HepG2 (cell line): ENCODE data around the gene NLGN2. TPM values are rescaled to one million over a fixed set of nuclear protein-coding genes. Genes with fewer than 3 reads are reported as not detected.

ENCODE experiments used
- ATAC-seq: fragments of 200-7000 bp; cut with Tn5 transposase; 3 replicates; pipeline ENCODE4 v1.9.1; 2020; ENCODE audit warnings: mild to moderate bottlenecking, moderate library complexity
- BruUV-seq: library from RNA; stranded (reverse); fragments of 400-500 nt; replicated peaks from 2 replicates; lab custom pipeline; 2021; lab: Mats Ljungman, UMichigan
- CTCF ChIA-PET: fragments of 300-600 bp; formaldehyde crosslinking; extraction: SDS; loops from one replicate; lab custom pipeline; 2021; ENCODE audit warnings: low total read pairs, inconsistent platforms, low intra/inter-chr PET ratio; lab: Yijun Ruan, JAX
- POLR2A ChIA-PET: fragments of 350-600 bp; sonication (Branson Sonifier 250); formaldehyde crosslinking; loops from one replicate; lab custom pipeline; 2020; ENCODE audit warnings: antibody characterized with exemption, inconsistent platforms; lab: Yijun Ruan, JAX
- DNase-seq: peaks from one replicate; pipeline ENCODE4 v3.0.0-alpha.2; 2015; ENCODE audit warnings: low spot score
- FAIRE-seq: peaks from 3 replicates; lab custom pipeline; 2011; peaks lifted over from hg19 to GRCh38; lab: Jason Lieb, UNC
- H2AFZ ChIP-seq: one replicate; pipeline ENCODE4 v1.6.1; 2011; ENCODE audit warnings: low read length, inconsistent platforms
- H3K27ac ChIP-seq: fragments of 300-600 bp; 3 replicates; pipeline ENCODE4 v1.8.0; 2011; ENCODE audit warnings: mixed run types, mild to moderate bottlenecking, mixed read lengths, low read length, inconsistent platforms; ENCODE audit not compliant: insufficient read depth; ENCODE audit errors: extremely low read length
- H3K27me3 ChIP-seq, 2 experiments: fragments of 200-600 bp in 1 of 2; 2 replicates in 1 of 2; 3 replicates in 1 of 2; pipeline versions ENCODE4 v1.6.0 to v1.8.0; 2011; ENCODE audit warnings: low read length in 2 of 2, mild to moderate bottlenecking in 2 of 2, moderate library complexity in 2 of 2, inconsistent platforms in 1 of 2; ENCODE audit not compliant: insufficient read depth in 2 of 2, control insufficient read depth in 1 of 2
- H3K36me3 ChIP-seq, 2 experiments: fragments of 200-600 bp in 1 of 2; replicated peaks in 1 of 2; 2 replicates in 1 of 2; 3 replicates in 1 of 2; pipeline versions ENCODE4 v1.5.1 to v1.8.0; 2011; ENCODE audit warnings: low read length in 2 of 2, inconsistent platforms in 1 of 2; ENCODE audit not compliant: insufficient read depth in 2 of 2, control insufficient read depth in 1 of 2
- H3K4me1 ChIP-seq: 2 replicates; pipeline ENCODE4 v1.5.1; 2012; ENCODE audit warnings: low read length, inconsistent platforms; ENCODE audit not compliant: insufficient read depth
- H3K4me2 ChIP-seq: 2 replicates; pipeline ENCODE4 v1.6.0; 2011; ENCODE audit warnings: low read depth, low read length, inconsistent platforms
- H3K4me3 ChIP-seq, 3 experiments: fragments of 200-600 bp in 1 of 3; sonication (generic), shearing (Covaris generic) in 1 of 3; replicated peaks in 1 of 3; 2 replicates each; pipeline ENCODE4 v1.5.1; 2011 to 2016; ENCODE audit warnings: low read length in 3 of 3, inconsistent platforms in 2 of 3, low read depth in 2 of 3, mild to moderate bottlenecking in 2 of 3, control low read depth in 1 of 3, mixed read lengths in 1 of 3; ENCODE audit not compliant: insufficient read depth in 1 of 3
- H3K79me2 ChIP-seq: one replicate; pipeline ENCODE4 v1.6.1; 2011; ENCODE audit warnings: low read length, inconsistent platforms; ENCODE audit not compliant: insufficient read depth
- H3K9ac ChIP-seq: 2 replicates; pipeline ENCODE4 v1.6.0; 2011; ENCODE audit warnings: mild to moderate bottlenecking, low read depth, low read length, inconsistent platforms; ENCODE audit not compliant: insufficient read depth
- H3K9me3 ChIP-seq: 2 replicates; pipeline ENCODE4 v1.5.1; 2012; ENCODE audit warnings: mild to moderate bottlenecking, low read length
- H4K20me1 ChIP-seq: 2 replicates; pipeline ENCODE4 v1.6.0; 2011; ENCODE audit warnings: inconsistent platforms, mild to moderate bottlenecking, low read length, moderate library complexity; ENCODE audit not compliant: insufficient read depth
- AGO2 ChIP-seq: fragments of 200-400 bp; formaldehyde crosslinking; optimal IDR thresholded peaks from 2 replicates; pipeline ENCODE3; 2017; ENCODE audit warnings: mild to moderate bottlenecking, low read depth, low read length, moderate library complexity
- NBN ChIP-seq: fragments of 450-650 bp; conservative IDR thresholded peaks from 2 replicates; pipeline ENCODE4 v1.6.1; 2017
- RBFOX2 ChIP-seq: fragments of 200-400 bp; formaldehyde crosslinking; IDR thresholded peaks from 2 replicates; pipeline ENCODE4 v1.6.1; 2017; ENCODE audit warnings: low read depth, mild to moderate bottlenecking, low read length
- ZBTB38 ChIP-seq: sonication (generic); formaldehyde crosslinking; IDR thresholded peaks from 2 replicates; pipeline ENCODE4 v1.5.1; 2020; ENCODE audit warnings: mild to moderate bottlenecking, missing genetic modification reagents
- ZC3H13 ChIP-seq: sonication (generic); formaldehyde crosslinking; IDR thresholded peaks from 2 replicates; pipeline ENCODE4 v1.8.1; 2023; ENCODE audit warnings: mild to moderate bottlenecking, missing genetic modification reagents, moderate library complexity
- ZFP37 ChIP-seq: sonication (generic); formaldehyde crosslinking; IDR thresholded peaks from 2 replicates; pipeline ENCODE4 v1.4.0; 2020; ENCODE audit warnings: missing genetic modification reagents, borderline replicate concordance
- ZNF430 ChIP-seq: sonication (generic); formaldehyde crosslinking; IDR thresholded peaks from 2 replicates; pipeline ENCODE4 v1.9.0; 2021; ENCODE audit warnings: mild to moderate bottlenecking, missing genetic modification reagents
- ZNF619 ChIP-seq: sonication (generic); formaldehyde crosslinking; IDR thresholded peaks from 2 replicates; pipeline ENCODE4 v1.4.0; 2020; ENCODE audit warnings: mild to moderate bottlenecking, missing genetic modification reagents
- WGBS: methylation state at CpG from one replicate; pipeline ENCODE4 v1.1.6; 2017; ENCODE audit warnings: low lambda C conversion rate; 5-methylcytosine and 5-hydroxymethylcytosine counted together
- in situ Hi-C: cut with HindIII; loops from 2 replicates; pipeline ENCODE4 v1.10.0; 2017; ENCODE audit warnings: low pct_unique_long_range_greater_than_20kb; ENCODE audit not compliant: extremely low pct_ligation_motif_present
- intact Hi-C: fragments of 100-400 bp; cut with micrococcal nuclease; formaldehyde crosslinking; loops from one replicate; pipeline ENCODE4 v1.10.0; 2022; ENCODE audit not compliant: unreplicated experiment
- polyA plus RNA-seq, 8 experiments: library from polyadenylated mRNA; depleted of rRNA in 3 of 8; stranded (reverse) in 7 of 8; unstranded in 1 of 8; fragments of >200 nt; fragmentation: Illumina TruSeq in 4 of 8; extraction: Trizol in 4 of 8; gene quantifications; 2 replicates each; pipeline versions ENCODE4 v1.2.1 to v1.2.3, GENCODE V29; 2011 to 2016; ENCODE audit warnings: low read depth in 4 of 8, missing spikeins in 1 of 8, mixed read lengths in 1 of 8; ENCODE audit not compliant: insufficient read depth in 1 of 8
- total RNA-seq, 5 experiments: library from RNA; depleted of rRNA; stranded (reverse); fragments of >200 nt; fragmentation: Illumina TruSeq; extraction: Trizol; gene quantifications; 2 replicates each; pipeline ENCODE4 v1.2.3, GENCODE V29; 2016; ENCODE audit warnings: low read depth in 1 of 5
- TF ChIP-seq, protein P1 (sequence below): sonication (generic); formaldehyde crosslinking; IDR thresholded peaks from 2 replicates; pipeline ENCODE4 v1.5.1; 2020; ENCODE audit warnings: mild to moderate bottlenecking, missing genetic modification reagents
- TF ChIP-seq, protein P2 (sequence below): sonication (generic); formaldehyde crosslinking; IDR thresholded peaks from 2 replicates; pipeline ENCODE4 v1.5.1; 2020; ENCODE audit warnings: mild to moderate bottlenecking, missing genetic modification reagents, moderate library complexity

Gene NLGN2
- total and polyA plus RNA-seq, 2 of the 13 experiments (the other 11 are each of a cell fraction or from before 2014, with no cell fraction given), result 1.9 to 11.0 TPM

DNA sequence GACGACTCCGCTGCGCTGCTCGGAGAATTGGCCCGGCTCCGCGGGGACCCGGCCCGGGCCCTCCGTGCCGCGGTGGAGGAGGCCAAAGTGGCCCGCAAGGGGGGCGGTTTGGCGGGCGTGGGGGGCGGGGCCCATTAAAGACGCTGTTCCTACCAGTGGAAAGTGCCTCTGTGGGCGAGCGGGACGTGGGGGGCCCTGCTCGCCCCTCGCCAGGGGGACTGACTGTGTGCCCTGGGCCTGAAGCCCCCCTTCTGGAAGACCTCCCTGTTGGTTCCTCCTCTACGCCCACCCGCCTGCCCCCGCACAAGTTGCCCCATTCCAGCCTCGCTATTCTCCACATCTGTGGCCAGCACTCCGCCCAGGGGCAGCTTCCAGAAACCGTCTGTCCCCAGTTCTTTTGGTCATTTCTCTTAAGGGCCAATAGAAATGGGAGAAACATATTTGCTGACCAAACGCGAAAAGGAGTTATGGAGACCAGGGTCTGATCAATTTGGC, 29.8 kb downstream of the NLGN2 start (continued):
- TF ChIP-seq, protein P1, sequence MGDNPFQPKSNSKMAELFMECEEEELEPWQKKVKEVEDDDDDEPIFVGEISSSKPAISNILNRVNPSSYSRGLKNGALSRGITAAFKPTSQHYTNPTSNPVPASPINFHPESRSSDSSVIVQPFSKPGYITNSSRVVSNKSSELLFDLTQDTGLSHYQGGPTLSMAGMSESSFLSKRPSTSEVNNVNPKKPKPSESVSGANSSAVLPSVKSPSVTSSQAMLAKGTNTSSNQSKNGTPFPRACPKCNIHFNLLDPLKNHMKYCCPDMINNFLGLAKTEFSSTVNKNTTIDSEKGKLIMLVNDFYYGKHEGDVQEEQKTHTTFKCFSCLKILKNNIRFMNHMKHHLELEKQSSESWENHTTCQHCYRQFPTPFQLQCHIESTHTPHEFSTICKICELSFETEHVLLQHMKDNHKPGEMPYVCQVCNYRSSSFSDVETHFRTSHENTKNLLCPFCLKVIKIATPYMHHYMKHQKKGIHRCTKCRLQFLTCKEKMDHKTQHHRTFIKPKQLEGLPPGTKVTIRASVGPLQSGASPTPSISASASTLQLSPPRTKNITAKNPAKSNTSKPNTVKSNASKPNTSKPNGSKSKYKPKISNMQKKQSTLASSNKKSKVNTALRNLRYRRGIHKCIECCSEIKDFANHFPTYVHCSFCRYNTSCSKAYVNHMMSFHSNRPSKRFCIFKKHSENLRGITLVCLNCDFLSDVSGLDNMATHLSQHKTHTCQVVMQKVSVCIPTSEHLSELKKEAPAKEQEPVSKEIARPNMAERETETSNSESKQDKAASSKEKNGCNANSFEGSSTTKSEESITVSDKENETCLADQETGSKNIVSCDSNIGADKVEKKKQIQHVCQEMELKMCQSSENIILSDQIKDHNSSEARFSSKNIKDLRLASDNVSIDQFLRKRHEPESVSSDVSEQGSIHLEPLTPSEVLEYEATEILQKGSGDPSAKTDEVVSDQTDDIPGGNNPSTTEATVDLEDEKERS (CRISPR knock-in tag), result no peak

DNA sequence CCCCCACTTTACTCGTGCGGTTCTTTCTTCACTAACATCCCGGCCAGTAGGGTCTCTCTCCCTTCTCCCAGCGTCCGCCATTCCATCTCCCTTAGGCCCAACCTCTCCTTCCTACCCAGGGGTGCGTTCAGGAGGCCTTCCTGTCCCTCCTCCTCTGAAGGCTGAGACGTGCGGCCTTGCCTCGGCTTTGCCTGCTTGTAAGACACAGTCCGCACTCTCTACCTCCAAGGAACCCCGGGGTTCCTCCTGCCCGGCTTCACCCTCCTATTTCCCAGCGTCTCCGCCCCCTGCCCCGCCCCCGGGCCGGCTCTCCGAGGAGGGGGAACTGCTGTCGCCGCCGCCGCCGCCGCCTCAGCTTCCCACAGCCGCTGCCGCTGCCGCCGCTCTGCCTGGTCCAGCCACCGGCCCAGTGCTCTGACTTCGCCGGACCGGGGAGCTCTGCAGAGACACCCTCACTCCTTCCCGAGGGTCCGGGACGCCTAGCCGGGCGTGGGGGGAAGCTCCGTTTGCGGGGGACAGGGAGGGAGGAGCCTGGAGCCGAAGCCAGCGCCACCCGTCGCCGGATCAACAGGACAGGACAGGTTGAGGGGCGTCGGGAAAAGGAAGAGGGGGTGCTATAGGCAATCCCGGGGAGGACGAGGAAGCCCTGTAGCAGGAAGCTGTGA, 30.4 kb downstream of the NLGN2 start:
- H3K36me3 ChIP-seq, result no peaks in the 10 kb centered on the region
- DNase-seq (no peak), FAIRE-seq (no peak), ATAC-seq (no peak)
- BruUV-seq, result no TSS peak
- no peak overlapping the region for H3K4me2 ChIP-seq
- POLR2A ChIA-PET, result no interaction called here
- TF ChIP-seq RBFOX2, result 0 out of 2 replicates have a peak, but pooled peaks have one; percentile 28
- no peak for TF ChIP-seq NBN
- TF ChIP-seq, protein P2, sequence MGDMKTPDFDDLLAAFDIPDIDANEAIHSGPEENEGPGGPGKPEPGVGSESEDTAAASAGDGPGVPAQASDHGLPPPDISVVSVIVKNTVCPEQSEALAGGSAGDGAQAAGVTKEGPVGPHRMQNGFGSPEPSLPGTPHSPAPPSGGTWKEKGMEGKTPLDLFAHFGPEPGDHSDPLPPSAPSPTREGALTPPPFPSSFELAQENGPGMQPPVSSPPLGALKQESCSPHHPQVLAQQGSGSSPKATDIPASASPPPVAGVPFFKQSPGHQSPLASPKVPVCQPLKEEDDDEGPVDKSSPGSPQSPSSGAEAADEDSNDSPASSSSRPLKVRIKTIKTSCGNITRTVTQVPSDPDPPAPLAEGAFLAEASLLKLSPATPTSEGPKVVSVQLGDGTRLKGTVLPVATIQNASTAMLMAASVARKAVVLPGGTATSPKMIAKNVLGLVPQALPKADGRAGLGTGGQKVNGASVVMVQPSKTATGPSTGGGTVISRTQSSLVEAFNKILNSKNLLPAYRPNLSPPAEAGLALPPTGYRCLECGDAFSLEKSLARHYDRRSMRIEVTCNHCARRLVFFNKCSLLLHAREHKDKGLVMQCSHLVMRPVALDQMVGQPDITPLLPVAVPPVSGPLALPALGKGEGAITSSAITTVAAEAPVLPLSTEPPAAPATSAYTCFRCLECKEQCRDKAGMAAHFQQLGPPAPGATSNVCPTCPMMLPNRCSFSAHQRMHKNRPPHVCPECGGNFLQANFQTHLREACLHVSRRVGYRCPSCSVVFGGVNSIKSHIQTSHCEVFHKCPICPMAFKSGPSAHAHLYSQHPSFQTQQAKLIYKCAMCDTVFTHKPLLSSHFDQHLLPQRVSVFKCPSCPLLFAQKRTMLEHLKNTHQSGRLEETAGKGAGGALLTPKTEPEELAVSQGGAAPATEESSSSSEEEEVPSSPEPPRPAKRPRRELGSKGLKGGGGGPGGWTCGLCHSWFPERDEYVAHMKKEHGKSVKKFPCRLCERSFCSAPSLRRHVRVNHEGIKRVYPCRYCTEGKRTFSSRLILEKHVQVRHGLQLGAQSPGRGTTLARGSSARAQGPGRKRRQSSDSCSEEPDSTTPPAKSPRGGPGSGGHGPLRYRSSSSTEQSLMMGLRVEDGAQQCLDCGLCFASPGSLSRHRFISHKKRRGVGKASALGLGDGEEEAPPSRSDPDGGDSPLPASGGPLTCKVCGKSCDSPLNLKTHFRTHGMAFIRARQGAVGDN, result peak; percentile 8; the same call in 1 of the 2 replicates
- no peak for TF ChIP-seq ZNF430 (CRISPR knock-in tag)
- TF ChIP-seq AGO2, result peak; percentile 41
- TF ChIP-seq ZC3H13 (CRISPR knock-in tag), result peak; percentile 73
- peak; percentile 16; the same call in 1 of the 2 replicates for TF ChIP-seq ZBTB38 (CRISPR knock-in tag)
- no peak for TF ChIP-seq ZFP37 (CRISPR knock-in tag)
- no peak for TF ChIP-seq ZNF619 (CRISPR knock-in tag)
- H2AFZ ChIP-seq, result no peak overlapping the region
- peaks cover 4 to 19% of the 10 kb centered on the region in 2 experiments; a peak in 4 of 5 replicates for H3K27me3 ChIP-seq
- H3K79me2 ChIP-seq, result no peaks in the 10 kb centered on the region
- intact Hi-C loops (loop anchor here (2.0 kb wide), 1 partner anchor 77 kb away; no protein-coding TSS in a partner anchor), in situ Hi-C loops (loop anchor here (5.0 kb wide), 2 partner anchors 39 to 81 kb away; partner anchors contain the start of genes TMEM95 and ZBTB4)
- H3K4me1 ChIP-seq, result peaks cover 49% of the 10 kb centered on the region
- H3K27ac ChIP-seq, result no peak overlapping the region
- CTCF ChIA-PET, result interaction anchor here (2.1 kb wide), 1 partner anchor 82 kb away, joined by 11 read pairs; no protein-coding TSS in a partner anchor
- H4K20me1 ChIP-seq, result no peaks in the 10 kb centered on the region
- no peaks in the 10 kb centered on the region for H3K9me3 ChIP-seq
- H3K9ac ChIP-seq, result no peak overlapping the region
- no peak overlapping the region for H3K4me3 ChIP-seq
- WGBS, result 86% methylated on average over 48 of the region's 48 CpGs
